Gastrocnemius medialis (tissue), 4 donors: ENCODE data around the gene PTPN3. TPM values are rescaled to one million over a fixed set of nuclear protein-coding genes. Genes with fewer than 3 reads are reported as not detected.

Source experiments
- ATAC-seq, 2 donors: fragments of 150-250 bp; one replicate each; pipeline ENCODE4 v1.9.1; 2016
- DNase-seq, 2 donors: peaks; one replicate each; pipeline ENCODE4 v3.0.0-alpha.2; 2019
- H3K27ac ChIP-seq, 4 donors: fragments of 200-600 bp; sonication (generic); 1 replicate in 1 of 4; 2 replicates in 3 of 4; pipeline ENCODE4 v1.5.1; 2016 to 2018; ENCODE audit warnings: mild to moderate bottlenecking in 2 of 4, moderate library complexity in 1 of 4
- H3K27me3 ChIP-seq, 3 donors: fragments of 200-600 bp; sonication (generic) in 2 of 3; 1 replicate in 1 of 3; 2 replicates in 2 of 3; pipeline versions ENCODE4 v1.5.1 to v1.6.0; 2016 to 2019; ENCODE audit warnings: mild to moderate bottlenecking in 1 of 3, moderate library complexity in 1 of 3
- H3K36me3 ChIP-seq, 2 donors: fragments of 200-600 bp; sonication (generic) in 1 of 2; one replicate each; pipeline ENCODE4 v1.5.1; 2017 to 2018
- H3K4me1 ChIP-seq, 2 donors: fragments of 200-600 bp; sonication (generic) in 1 of 2; one replicate each; pipeline ENCODE4 v1.5.1; 2016 to 2017; ENCODE audit warnings: mild to moderate bottlenecking in 2 of 2
- H3K4me3 ChIP-seq, 4 donors: fragments of 200-600 bp; sonication (generic) in 3 of 4; 1 replicate in 1 of 4; 2 replicates in 3 of 4; pipeline ENCODE4 v1.5.1; 2016 to 2019; ENCODE audit warnings: mild to moderate bottlenecking in 2 of 4
- H3K9me3 ChIP-seq, 3 donors: fragments of 200-600 bp; sonication (generic) in 2 of 3; 1 replicate in 1 of 3; 2 replicates in 2 of 3; pipeline ENCODE4 v1.5.1; 2016 to 2019
- POLR2A ChIP-seq, 2 donors: fragments of 450-650 bp; IDR thresholded peaks; one replicate each; pipeline ENCODE4 v1.6.1; 2017; ENCODE audit warnings: antibody characterized with exemption in 2 of 2, mild to moderate bottlenecking in 2 of 2, moderate library complexity in 2 of 2
- in situ Hi-C, 4 donors: fragments of 200-750 bp; cut with MboI; loops; one replicate each; pipeline versions ENCODE4 v1.15.0 to v1.8.0; 2017; ENCODE audit warnings: low sequenced_read_pairs in 4 of 4
- intact Hi-C: fragments of 100-400 bp; cut with DNase I; formaldehyde crosslinking; loops from one replicate; pipeline ENCODE4 v1.15.1; 2023; ENCODE audit warnings: low total_unique reads
- total RNA-seq, 4 donors: library from RNA; depleted of rRNA; stranded (reverse); fragments of >200 nt; gene quantifications; one replicate each; pipeline versions ENCODE4 v1.1.0 to v1.2.3, GENCODE V29; 2016
- TF ChIP-seq, protein P1 (sequence below), 5 experiments: fragments of 450-650 bp in 3 of 5; fragments of 200-600 bp in 2 of 5; sonication (generic) in 2 of 5; IDR thresholded peaks in 4 of 5; conservative IDR thresholded peaks in 1 of 5; 1 replicate in 4 of 5; 2 replicates in 1 of 5; pipeline ENCODE4 v1.5.1; 2016 to 2019; ENCODE audit warnings: antibody characterized with exemption in 5 of 5, mild to moderate bottlenecking in 3 of 5, moderate library complexity in 3 of 5

Gene PTPN3
- total RNA-seq, 4 donors from 2014 or later, result 15.6 to 305 (median 82.2) TPM

DNA sequence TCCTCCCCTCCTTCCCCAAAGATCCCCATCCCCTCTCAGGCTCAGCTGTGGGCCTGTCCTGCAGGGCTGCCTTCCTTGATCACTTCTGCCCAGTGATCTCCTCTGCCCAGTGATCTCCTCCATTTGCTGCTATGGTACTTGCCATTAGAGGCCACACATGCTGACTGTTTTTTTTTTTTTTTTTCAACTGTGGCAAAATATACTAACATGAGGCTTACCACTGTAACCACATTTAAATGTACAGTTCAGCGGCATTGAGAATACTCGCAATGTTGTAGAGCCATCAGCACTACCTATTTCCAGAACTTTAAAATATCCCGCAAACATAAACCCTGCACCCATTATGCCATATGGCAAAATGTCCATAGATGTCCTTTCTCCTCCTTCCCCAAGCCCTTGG, 115.5 kb downstream of the PTPN3 start:
- ATAC-seq, result no peak
- TF ChIP-seq POLR2A (IDR thresholded peaks at IDR 0.05), result no peak
- TF ChIP-seq, protein P1, sequence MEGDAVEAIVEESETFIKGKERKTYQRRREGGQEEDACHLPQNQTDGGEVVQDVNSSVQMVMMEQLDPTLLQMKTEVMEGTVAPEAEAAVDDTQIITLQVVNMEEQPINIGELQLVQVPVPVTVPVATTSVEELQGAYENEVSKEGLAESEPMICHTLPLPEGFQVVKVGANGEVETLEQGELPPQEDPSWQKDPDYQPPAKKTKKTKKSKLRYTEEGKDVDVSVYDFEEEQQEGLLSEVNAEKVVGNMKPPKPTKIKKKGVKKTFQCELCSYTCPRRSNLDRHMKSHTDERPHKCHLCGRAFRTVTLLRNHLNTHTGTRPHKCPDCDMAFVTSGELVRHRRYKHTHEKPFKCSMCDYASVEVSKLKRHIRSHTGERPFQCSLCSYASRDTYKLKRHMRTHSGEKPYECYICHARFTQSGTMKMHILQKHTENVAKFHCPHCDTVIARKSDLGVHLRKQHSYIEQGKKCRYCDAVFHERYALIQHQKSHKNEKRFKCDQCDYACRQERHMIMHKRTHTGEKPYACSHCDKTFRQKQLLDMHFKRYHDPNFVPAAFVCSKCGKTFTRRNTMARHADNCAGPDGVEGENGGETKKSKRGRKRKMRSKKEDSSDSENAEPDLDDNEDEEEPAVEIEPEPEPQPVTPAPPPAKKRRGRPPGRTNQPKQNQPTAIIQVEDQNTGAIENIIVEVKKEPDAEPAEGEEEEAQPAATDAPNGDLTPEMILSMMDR (IDR thresholded peaks at IDR 0.05 in 4 of 5, conservative IDR thresholded peaks at IDR 0.05 in 1 of 5), result no peak
- no peak for DNase-seq
- Histone ChIP-seq H3K9me3 (no peaks in the 10 kb centered on the region), H3K4me1 (no peaks in the 10 kb centered on the region), H3K27ac (no peak overlapping the region), H3K27me3 (no peaks in the 10 kb centered on the region), H3K36me3 (peaks cover 8 to 99% of the 10 kb centered on the region in 2 donors), H3K4me3 (no peak overlapping the region)
- in situ Hi-C loops, result no loop called here
- intact Hi-C loops, result no loop called here

DNA sequence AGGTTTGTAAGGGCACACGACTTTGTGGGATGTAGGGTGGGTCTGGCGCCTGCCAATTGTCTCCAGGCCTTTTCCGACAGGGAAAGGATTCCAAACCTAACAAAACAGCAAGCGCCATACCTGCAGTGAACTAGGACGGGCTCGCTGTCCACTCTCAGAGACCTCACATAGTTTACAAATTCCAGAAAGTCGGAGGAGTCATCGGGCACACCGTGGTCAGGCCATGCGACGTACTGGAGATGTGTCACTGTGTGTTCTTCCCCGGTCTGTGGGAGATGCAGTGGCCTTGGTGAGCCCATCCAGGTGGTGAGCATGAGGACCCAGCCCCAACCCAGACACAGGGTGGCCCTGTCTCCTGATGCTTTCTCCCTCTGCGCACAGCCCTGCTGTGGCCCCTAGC, 115.9 kb downstream of the PTPN3 start:
- H3K9me3 ChIP-seq, result no peaks in the 10 kb centered on the region
- ATAC-seq (no peak), DNase-seq (no peak)
- no peaks in the 10 kb centered on the region for H3K27me3 ChIP-seq
- H3K4me3 ChIP-seq, result no peak overlapping the region
- intact Hi-C loops (no loop called here), in situ Hi-C loops (no loop called here)
- peaks cover 8 to 95% of the 10 kb centered on the region in 2 donors for H3K36me3 ChIP-seq
- no peak overlapping the region for H3K27ac ChIP-seq
- TF ChIP-seq, protein P1 (IDR thresholded peaks at IDR 0.05 in 4 of 5, conservative IDR thresholded peaks at IDR 0.05 in 1 of 5), result no peak
- no peak for TF ChIP-seq POLR2A (IDR thresholded peaks at IDR 0.05)
- H3K4me1 ChIP-seq, result no peaks in the 10 kb centered on the region

DNA sequence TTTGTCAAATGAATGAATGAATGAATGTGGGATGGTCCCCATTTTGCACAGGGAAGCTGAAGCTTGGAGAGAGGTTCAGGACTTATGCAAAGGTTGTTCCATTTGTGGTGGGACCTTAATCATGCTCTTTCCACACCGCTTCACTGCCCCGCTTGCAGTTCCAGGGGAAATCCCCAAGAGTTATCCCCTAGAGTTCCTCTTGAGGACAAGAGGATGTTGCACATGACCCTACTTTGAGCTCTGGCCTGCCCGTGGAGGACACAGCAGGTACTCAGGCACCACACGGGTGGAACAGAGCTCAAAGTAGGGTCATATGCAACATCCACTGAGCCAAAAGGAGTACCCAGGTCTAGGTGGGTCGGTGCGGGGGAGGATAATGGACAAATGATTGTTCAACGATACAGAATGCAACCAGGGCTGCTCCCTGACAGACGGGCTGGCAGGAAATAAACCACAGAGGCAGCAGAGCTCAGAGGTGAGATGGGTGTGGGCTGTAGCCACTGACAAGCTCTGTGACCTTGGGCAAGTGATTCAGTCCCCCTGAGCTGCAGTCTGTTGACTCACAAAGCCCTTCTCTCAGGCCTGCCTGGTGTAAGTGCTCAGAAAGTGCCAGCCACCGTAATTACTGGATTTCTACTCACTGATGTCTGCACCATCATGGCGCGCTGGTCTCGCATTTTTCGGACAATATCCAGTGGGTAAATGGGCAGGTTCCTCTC, 116.9 kb downstream of the PTPN3 start:
- no peaks in the 10 kb centered on the region for H3K27me3 ChIP-seq
- no peaks in the 10 kb centered on the region for H3K4me1 ChIP-seq
- no peak for DNase-seq
- no peak overlapping the region for H3K4me3 ChIP-seq
- TF ChIP-seq, protein P1 (IDR thresholded peaks at IDR 0.05 in 4 of 5, conservative IDR thresholded peaks at IDR 0.05 in 1 of 5), result no peak
- TF ChIP-seq POLR2A (IDR thresholded peaks at IDR 0.05), result no peak
- intact Hi-C loops, result no loop called here
- ATAC-seq, result no peak
- no peaks in the 10 kb centered on the region for H3K9me3 ChIP-seq
- no peak overlapping the region for H3K27ac ChIP-seq
- in situ Hi-C loops, result no loop called here
- peaks cover 8 to 85% of the 10 kb centered on the region in 2 donors for H3K36me3 ChIP-seq

DNA sequence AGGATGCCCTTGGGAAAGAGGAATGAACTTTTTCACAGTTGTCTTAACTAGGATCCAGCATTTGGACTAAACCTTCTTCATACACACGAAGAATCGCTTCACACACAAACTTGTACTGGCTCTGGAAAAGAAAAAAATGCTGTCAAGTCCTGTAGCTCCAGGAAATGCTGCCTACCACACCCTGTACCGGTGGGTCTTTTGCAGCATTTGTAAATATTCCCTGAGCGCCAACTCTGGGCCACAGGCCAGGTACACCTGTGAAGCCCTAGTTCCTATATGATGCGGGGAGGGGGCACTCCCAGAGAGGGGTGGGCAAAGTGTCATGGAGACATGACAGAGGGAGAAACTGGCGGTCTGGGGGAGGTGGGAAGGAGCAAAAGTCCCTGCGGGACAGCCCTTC, 118.6 kb downstream of the PTPN3 start:
- Histone ChIP-seq H3K4me1 (no peaks in the 10 kb centered on the region), H3K9me3 (no peaks in the 10 kb centered on the region), H3K27me3 (no peaks in the 10 kb centered on the region), H3K4me3 (no peak overlapping the region), H3K36me3 (peaks cover 5 to 68% of the 10 kb centered on the region in 2 donors), H3K27ac (no peak overlapping the region)
- ATAC-seq (no peak), DNase-seq (no peak)
- intact Hi-C loops, result no loop called here
- in situ Hi-C loops, result no loop called here
- TF ChIP-seq POLR2A (IDR thresholded peaks at IDR 0.05), result no peak
- TF ChIP-seq, protein P1 (IDR thresholded peaks at IDR 0.05 in 4 of 5, conservative IDR thresholded peaks at IDR 0.05 in 1 of 5), result no peak

DNA sequence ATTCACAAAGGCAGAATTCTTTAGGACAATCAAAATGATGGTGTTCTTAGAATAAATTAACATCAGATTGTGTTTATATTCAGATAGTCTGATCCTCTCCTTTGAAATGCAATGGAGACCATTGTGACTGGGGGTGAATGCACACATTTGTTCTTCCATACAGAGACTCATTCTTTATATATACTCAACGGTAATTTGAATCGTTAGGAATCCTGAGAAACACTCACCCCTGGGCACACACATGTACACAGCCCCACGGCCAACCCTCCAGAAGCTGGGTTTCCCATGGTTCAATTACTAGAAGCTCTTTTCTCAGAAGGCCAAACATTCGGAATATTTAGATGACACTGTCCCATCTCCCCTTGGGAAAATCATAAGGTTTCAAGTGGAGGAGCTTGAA, 119.8 kb downstream of the PTPN3 start:
- TF ChIP-seq POLR2A (IDR thresholded peaks at IDR 0.05), result no peak
- TF ChIP-seq, protein P1 (IDR thresholded peaks at IDR 0.05 in 4 of 5, conservative IDR thresholded peaks at IDR 0.05 in 1 of 5), result no peak
- H3K4me1 ChIP-seq, result no peaks in the 10 kb centered on the region
- in situ Hi-C loops, result no loop called here
- H3K36me3 ChIP-seq, result peaks cover 5 to 56% of the 10 kb centered on the region in 2 donors
- ATAC-seq (no peak), DNase-seq (no peak)
- intact Hi-C loops, result no loop called here
- H3K4me3 ChIP-seq, result no peak overlapping the region
- H3K9me3 ChIP-seq, result no peaks in the 10 kb centered on the region
- H3K27me3 ChIP-seq, result no peaks in the 10 kb centered on the region
- no peak overlapping the region for H3K27ac ChIP-seq
